ENCODE results near the gene PCDHGA10. TPM values are rescaled to one million over a fixed set of nuclear protein-coding genes. Genes with fewer than 3 reads are reported as not detected.
"Not testable (repeated sequence)": the region's sequence is repeated elsewhere in the genome, so short reads cannot be mapped to it uniquely, and the experiment has no call there.

PCDHGA10 gene
- total RNA-seq, 1 experiment from 2014 or later: 3.7 TPM

- intact Hi-C loops (cut with micrococcal nuclease; ENCODE audit: unreplicated experiment): no loop called here
- no TSS peak for BruUV-seq (replicated peaks)
- H3K27ac Mint-ChIP-seq (ENCODE audit: unreplicated experiment): no peak overlapping the region
- no peak overlapping the region for H3K4me3 Mint-ChIP-seq (ENCODE audit: low read depth, unreplicated experiment)
- TF ChIP-seq CTCF (IDR thresholded peaks at IDR 0.05; ENCODE audit: unreplicated experiment): no peak
- peaks cover 29% of the 10 kb centered on the region for H3K36me3 Mint-ChIP-seq (ENCODE audit: insufficient read depth, unreplicated experiment)
- DNase-seq: no peak
- peaks cover 20% of the 10 kb centered on the region for H3K4me1 Mint-ChIP-seq (ENCODE audit: low read depth, unreplicated experiment)
- peaks cover 20% of the 10 kb centered on the region for H3K9me3 Mint-ChIP-seq (ENCODE audit: low read depth, unreplicated experiment)
- CTCF ChIA-PET: no interaction called here
- H3K27me3 Mint-ChIP-seq (ENCODE audit: unreplicated experiment): no peaks in the 10 kb centered on the region
Observed at GRCh38 chr5:141413540-141414069, 818 bp downstream of the PCDHGA10 start.

GRCh38 chr5:141414548-141415274 is 1.9 kb downstream of the PCDHGA10 start:
- H3K27me3 Mint-ChIP-seq (ENCODE audit: unreplicated experiment); intact Hi-C loops (cut with micrococcal nuclease; ENCODE audit: unreplicated experiment); DNase-seq; H3K4me3 Mint-ChIP-seq (ENCODE audit: low read depth, unreplicated experiment); H3K27ac Mint-ChIP-seq (ENCODE audit: unreplicated experiment); BruUV-seq (replicated peaks); CTCF ChIA-PET: not testable (repeated sequence)
- Mint-ChIP-seq H3K36me3 (ENCODE audit: insufficient read depth, unreplicated experiment) (peaks cover 36% of the 10 kb centered on the region), H3K4me1 (ENCODE audit: low read depth, unreplicated experiment) (peaks cover 15% of the 10 kb centered on the region), H3K9me3 (ENCODE audit: low read depth, unreplicated experiment) (peaks cover 20% of the 10 kb centered on the region)

GRCh38 chr5:141415275-141415618 is 2.5 kb downstream of the PCDHGA10 start:
- intact Hi-C loops (cut with micrococcal nuclease; ENCODE audit: unreplicated experiment); DNase-seq; H3K27me3 Mint-ChIP-seq (ENCODE audit: unreplicated experiment); CTCF ChIA-PET; H3K27ac Mint-ChIP-seq (ENCODE audit: unreplicated experiment); BruUV-seq (replicated peaks); H3K4me3 Mint-ChIP-seq (ENCODE audit: low read depth, unreplicated experiment): not testable (repeated sequence)
- Mint-ChIP-seq H3K36me3 (ENCODE audit: insufficient read depth, unreplicated experiment) (peaks cover 34% of the 10 kb centered on the region), H3K9me3 (ENCODE audit: low read depth, unreplicated experiment) (peaks cover 21% of the 10 kb centered on the region), H3K4me1 (ENCODE audit: low read depth, unreplicated experiment) (peaks cover 11% of the 10 kb centered on the region)

- H3K4me1 Mint-ChIP-seq (ENCODE audit: low read depth, unreplicated experiment); BruUV-seq (replicated peaks); H3K27me3 Mint-ChIP-seq (ENCODE audit: unreplicated experiment): not testable (repeated sequence)
- Mint-ChIP-seq H3K36me3 (ENCODE audit: insufficient read depth, unreplicated experiment) (peaks cover 37% of the 10 kb centered on the region), H3K9me3 (ENCODE audit: low read depth, unreplicated experiment) (peaks cover 20% of the 10 kb centered on the region), H3K4me3 (ENCODE audit: low read depth, unreplicated experiment) (peak within 1 kb of the TSS; percentile 69), H3K27ac (ENCODE audit: unreplicated experiment) (peak within 1 kb of the TSS; percentile 66)
- CTCF ChIA-PET: interaction anchor here (0.6 to 1.7 kb wide), 14 partner anchors 9 to 202 kb away, joined by 3 to 14 read pairs (median 5); partner anchors contain the start of genes DIAPH1, PCDHB14, PCDHGA9 and PCDHGB5
- peak; percentile 88 for DNase-seq
- peak; percentile 75 for TF ChIP-seq CTCF (IDR thresholded peaks at IDR 0.05; ENCODE audit: unreplicated experiment)
- intact Hi-C loops (cut with micrococcal nuclease; ENCODE audit: unreplicated experiment): loop anchor here (1.0 kb wide), 2 partner anchors 107 to 141 kb away; no protein-coding TSS in a partner anchor
Observed at GRCh38 chr5:141417494-141418172, 4.8 kb downstream of the PCDHGA10 start, which contains the start of gene PCDHGB7. Gene PCDHGB7, plus strand, starts transcription at chr5:141417677. Its CDS starts 183 bp downstream, at chr5:141417860.

- no peak for TF ChIP-seq CTCF (IDR thresholded peaks at IDR 0.05; ENCODE audit: unreplicated experiment)
- intact Hi-C loops (cut with micrococcal nuclease; ENCODE audit: unreplicated experiment): no loop called here
- no peak overlapping the region for H3K27ac Mint-ChIP-seq (ENCODE audit: unreplicated experiment)
- DNase-seq: no peak
- H3K9me3 Mint-ChIP-seq (ENCODE audit: low read depth, unreplicated experiment): peaks cover 17% of the 10 kb centered on the region
- no TSS peak for BruUV-seq (replicated peaks)
- H3K27me3 Mint-ChIP-seq (ENCODE audit: unreplicated experiment): no peaks in the 10 kb centered on the region
- peaks cover 7% of the 10 kb centered on the region for H3K4me1 Mint-ChIP-seq (ENCODE audit: low read depth, unreplicated experiment)
- peak overlapping the region; percentile 69 for H3K4me3 Mint-ChIP-seq (ENCODE audit: low read depth, unreplicated experiment)
- H3K36me3 Mint-ChIP-seq (ENCODE audit: insufficient read depth, unreplicated experiment): peaks cover 33% of the 10 kb centered on the region
- CTCF ChIA-PET: interaction anchor here (0.7 kb wide), 1 partner anchor 72 kb away, joined by 3 read pairs; no protein-coding TSS in a partner anchor
Observed at GRCh38 chr5:141419074-141419880, 6.5 kb downstream of the PCDHGA10 start.

Data from Calu3 (cell line).